GM15510 (cell line): ENCODE data around the gene CMTM4.

Source experiments
- POLR2A ChIP-seq: IDR thresholded peaks from 3 replicates; pipeline ENCODE4 v1.6.1; 2011; ENCODE audit warnings: borderline replicate concordance; ENCODE audit not compliant: insufficient read length; ENCODE audit errors: extremely low read depth

The CMTM4 gene

DNA sequence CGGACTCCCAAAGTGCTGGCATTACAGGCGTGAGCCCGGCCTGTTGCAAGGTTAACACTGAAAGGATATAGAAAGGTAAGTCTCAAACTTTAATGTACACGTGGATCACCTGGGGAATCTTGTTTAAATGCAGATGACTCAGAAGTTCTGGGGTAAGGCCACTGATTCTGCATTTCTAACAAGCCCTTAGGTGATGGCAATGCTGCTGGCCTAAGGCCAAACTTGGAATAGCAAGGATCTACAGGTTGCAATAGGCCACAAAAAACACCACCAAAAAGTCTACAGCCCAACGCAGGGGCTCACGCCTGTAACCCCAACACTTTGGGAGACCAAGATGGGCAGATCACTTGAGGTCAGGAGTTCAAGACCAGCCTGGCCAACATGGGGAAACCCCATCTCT, 4.2 kb downstream of the CMTM4 start:
- TF ChIP-seq POLR2A: no peak

DNA sequence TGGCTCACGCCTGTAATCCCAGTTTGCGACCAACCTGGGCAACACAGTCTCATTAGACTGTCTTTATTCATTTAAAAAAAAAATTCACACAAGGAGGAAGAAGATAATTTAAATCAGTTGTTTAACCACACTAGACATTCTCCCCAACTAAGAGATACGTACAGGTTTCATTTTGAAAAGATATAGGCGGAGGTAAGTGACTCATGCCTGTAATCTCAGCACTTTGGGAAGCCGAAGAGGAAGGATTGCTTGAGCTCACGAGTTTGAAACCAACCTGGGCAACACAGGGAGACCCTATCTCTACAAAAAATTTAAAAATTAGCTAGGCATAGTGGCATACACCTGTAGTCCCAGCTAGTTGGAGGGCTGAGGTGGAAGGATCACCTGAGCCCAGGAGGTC, 5.3 kb downstream of the CMTM4 start:
- no peak for TF ChIP-seq POLR2A

DNA sequence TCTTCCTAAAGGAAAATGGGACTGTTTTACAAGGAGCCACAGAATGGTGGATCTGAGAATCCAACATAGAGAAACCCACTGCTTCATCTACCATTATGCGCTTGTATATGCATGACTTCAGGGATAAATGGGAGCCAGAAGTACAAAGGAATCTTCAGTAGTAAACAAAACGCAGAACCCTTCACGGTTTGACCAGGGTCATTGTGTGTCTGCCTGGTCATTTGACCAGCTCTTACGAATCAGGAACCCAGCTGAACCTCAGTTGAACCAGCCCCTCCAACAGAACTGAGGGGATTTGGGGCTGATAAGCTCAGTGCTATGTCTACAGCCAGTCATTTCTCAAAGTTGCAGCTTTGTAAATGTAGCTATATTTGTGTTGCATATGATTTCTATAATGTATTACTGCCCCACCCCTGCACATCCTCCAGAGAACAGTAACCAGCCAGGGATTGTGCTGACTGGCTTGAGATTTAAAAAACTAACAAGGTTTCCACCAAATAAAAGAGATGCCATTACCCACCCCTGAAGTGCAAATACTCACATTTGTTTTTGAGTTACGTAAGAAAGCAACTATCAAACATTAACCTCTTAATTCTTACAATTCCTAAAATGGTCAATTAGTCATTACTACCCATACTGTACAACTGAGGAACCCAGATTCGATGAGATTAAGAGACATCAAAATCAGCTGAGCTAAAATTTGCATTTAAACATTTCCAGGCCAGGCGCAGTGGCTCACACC, 6.3 kb downstream of the CMTM4 start:
- no peak for TF ChIP-seq POLR2A

DNA sequence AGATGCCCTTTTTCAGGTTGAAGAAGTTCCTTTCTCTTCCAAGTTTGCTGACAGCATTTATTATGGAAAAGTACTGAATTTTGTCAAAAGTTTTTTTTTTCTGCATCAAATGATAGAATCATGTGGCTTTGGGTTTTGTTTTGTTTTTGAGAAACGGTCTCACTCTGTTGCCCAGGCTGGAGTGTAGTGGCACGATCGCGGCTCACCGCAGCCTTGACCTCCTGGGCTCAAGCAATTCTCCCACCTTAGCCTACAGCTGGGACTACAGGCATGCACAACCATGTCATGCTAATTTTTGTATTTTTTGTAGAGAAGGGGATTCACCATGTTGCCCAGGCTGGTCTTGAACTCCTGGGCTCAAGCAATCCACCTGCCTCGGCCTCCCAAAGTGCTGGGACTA, 7.3 kb downstream of the CMTM4 start:
- no peak for TF ChIP-seq POLR2A

DNA sequence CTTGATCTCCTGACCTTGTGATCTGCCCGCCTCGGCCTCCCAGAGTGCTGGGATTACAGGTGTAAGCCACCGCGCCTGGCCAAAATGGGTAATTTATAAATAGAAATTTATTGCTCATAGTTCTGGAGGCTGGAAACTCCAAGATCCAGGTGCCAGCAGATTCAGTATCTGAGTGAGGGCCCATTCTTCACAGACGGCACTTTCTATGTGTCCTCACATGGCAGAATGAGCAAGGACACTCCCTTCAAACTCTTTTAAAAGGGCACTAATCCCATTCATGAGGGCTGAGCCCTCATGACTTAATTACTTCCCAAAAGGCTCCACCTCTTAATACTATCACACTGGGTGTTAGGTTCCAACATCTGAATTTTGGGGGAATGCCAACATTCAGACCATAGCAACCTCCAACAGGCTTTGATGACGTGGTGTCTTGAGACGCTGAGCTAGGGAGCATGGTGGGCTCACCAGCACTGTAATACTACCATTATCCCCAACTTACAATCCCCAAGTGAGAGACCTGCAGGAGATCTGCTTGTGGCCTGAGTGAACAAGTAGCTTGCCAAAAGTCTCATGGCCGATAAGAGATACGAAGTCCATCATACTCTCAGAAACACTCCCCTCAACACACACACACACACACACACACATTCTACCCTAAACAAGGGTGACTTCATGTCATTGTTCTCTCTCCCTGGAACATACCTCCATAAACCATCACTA, 8.5 kb downstream of the CMTM4 start:
- TF ChIP-seq POLR2A: no peak

DNA sequence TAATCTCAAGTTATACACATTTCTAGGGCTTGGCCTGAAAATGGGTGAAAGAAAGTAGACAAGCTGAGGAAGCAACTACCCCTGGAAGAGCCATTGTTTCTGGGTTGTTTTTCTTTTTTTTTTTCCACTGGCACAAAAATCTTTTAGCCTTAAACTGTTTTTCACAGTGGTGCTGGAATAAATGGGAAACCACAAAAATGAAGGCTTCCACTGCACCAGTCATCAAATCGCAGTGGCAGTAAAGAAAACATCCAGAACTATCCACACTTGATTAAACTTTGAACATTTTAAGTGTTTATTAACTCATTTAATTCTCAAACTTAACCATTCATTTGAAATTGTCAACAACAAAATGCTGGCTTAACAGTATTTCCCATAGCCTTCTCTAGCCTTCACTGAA, 14.3 kb downstream of the CMTM4 start:
- TF ChIP-seq POLR2A: no peak

DNA sequence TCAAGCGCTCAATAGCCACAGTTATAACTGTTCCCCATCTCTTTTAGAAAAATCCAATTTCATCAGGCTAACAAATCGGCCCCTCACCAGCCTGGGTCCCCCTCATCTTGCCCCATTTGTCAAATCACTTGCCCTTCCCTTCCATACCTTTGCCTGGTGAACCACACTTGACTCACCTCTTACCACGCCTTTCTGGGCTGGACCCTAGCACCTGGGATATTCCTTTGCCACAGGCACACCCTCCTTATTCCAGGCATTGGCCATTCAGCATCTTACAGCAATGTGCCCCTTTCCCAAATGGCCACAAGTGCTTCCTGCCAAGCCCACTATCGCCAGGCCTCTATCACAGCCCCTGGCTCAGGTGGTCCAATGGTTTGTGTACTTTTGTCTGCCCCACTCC, 14.9 kb downstream of the CMTM4 start:
- no peak for TF ChIP-seq POLR2A

DNA sequence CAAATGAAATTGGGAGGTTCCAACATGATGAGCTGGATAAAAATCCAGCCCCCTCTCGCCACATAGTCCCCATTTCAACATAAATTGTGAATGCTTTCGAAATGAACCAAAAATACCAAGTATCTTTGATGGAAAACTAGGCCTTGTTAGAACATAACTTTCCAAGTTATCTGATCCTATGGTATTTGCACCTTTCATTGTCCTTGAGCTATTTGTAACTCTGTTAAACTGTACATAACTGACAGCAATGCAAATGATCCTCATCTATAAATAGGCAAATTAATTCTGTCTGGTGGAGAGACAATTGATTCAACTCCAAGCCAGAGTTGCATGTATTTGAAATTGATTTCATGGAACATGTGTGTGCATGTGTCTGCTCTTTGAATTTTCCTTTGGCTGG, 18.2 kb downstream of the CMTM4 start:
- no peak for TF ChIP-seq POLR2A

DNA sequence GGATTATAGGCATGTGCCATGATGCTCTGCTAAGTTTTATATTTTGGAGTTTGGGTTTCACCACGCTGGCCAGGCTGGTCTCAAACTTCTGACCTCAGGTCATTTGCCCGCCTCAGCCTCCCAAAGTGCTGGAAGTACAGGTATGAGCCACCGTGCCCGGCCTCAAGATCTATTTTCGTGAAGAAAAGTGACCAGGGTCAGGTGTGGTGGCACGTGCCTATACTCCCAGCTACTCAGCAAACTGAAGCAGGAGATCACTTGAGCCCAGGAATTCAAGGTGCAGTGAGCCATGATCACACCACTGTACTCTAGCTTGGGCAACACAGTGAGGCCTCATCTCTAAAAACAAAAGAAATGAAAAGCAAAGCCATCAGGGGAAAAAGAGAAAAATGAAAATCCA, 18.7 kb downstream of the CMTM4 start:
- TF ChIP-seq POLR2A: no peak

DNA sequence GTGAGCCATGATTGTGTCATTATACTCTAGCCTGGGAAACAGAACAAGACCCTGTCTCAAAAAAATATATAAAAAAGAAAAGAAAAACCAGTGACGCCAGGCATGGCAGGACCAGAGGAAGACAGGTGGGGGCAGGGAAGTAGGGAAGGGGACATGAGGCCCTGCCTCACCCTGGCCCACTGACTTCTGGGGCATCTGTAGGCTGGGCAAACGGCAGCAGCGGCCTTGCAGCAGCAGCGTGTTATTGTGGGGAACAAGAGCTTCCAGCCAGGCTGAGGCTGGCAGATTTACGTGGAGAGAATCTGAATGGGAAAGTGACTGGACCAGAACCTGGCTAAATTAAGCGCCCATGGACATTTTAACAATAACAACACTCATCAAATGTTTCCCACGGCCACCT, 19.4 kb downstream of the CMTM4 start:
- TF ChIP-seq POLR2A: no peak

DNA sequence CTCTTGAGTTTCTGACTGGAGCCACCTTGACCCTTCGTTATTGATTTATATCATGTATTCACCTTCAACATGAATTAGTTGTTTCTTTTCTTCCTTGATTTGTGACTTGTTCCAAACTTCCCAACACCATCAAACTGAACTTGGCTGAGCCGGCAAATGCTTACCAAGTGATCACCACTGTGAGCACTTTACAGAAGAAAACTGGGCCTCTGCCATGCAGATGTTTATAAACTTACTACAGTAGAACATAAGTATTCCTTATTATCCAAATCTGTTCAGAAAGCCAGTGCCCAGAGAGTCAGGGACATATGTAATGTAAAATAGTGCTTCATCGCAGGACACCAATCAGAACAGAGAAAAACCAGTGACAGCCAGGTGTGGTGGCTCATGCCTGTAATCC, 19.9 kb downstream of the CMTM4 start:
- no peak for TF ChIP-seq POLR2A

DNA sequence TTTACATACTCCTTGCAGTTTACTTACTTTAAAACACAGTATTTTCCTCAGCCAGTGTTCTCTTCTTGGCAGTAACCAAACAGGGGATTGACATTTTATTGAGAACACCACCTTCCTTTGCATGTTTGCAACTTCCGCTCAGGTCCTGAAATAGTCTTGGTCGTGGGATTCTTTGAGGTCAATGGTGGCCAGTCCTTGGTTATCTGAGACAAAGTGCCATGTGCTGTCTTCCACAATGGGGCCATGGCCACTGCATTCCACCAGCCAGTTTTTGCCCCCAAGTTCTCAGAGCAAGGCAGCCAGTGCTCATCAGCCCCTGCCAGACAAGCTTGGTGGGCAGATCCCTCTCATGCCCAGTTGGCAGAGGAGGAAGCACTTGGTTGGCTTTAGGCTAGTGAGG, 22.9 kb downstream of the CMTM4 start:
- no peak for TF ChIP-seq POLR2A

DNA sequence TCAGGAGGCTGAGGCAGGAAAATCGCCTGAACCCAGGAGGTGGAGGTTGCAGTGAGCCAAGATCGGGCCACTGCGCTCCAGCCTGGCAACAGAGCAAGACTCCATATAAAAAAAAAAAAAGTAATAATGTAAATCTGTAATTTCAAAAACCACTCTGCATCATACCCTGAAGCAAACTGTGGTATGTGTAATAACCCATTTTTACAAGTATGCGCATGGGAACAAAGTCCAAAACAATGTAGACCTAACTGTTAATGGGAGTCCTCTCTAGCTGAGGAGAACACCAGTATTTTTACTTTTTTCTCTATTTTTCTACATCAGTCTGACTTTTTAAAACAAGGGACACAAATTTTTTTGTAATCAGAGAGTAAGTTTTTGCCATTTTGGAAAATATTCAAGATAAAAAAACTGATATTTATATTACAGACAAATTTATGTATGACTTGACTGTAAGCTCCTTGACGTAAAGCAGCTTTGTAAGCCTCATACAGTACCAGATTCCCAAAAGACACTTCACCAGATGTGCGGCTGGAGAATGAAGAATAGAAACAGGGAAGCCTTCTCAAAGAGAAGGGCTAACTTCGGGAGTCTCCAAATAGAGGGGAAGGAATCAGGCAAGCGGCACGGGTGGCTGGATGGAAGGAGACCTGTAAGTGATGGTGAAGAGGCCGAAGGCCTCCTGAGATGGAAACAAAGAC, 25.7 kb downstream of the CMTM4 start:
- TF ChIP-seq POLR2A: no peak

DNA sequence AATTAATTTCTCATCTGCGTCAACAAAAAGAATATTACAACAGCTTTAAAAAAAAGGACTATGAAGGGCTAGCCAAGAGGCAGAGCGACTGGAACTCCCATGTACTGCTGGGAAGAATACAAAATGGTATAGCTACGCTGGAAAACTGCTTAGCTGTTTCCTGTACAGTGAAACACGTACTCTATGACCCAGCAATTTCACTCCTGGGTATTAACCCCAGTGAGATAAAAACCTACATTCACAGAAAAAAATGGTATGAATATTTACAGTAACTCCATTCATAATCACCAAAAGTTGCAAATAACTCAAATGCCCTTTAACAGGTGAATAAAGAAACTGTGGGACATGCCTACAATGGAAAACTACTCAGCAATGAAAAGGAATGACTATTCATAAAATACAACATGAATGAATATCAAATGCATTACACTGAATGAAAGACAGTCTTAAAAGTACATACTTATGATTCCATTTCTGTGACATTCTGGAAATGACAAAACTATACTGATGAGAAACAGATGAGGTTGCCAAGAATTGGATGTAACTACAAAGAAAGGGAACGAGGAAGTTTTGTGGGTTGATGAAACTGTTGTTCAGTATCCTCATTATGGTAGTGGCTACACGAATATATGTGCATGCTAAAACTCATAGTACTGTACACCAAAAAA, 27.6 kb downstream of the CMTM4 start:
- no peak for TF ChIP-seq POLR2A

DNA sequence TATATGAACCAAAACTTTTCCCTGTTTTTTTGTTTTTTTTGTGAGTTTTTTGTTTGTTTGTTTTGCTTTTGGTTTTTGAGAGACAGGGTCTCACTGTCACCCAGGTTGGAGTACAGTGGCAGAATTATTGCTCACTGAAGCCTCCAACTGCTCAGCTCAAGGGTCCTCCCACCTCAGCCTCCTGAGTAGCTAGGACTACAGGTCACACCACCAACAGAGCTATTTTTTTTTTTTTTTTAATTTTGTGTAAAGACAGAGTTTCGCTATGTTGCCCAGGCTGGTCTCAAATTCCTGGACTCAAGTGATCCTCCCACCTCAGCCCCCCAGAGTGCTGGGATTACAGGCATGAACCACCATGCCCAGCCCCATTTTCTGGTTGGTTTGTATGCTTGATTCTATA, 28.6 kb downstream of the CMTM4 start:
- TF ChIP-seq POLR2A: no peak
